ENCODE data around the gene PPP1R15B.

PPP1R15B gene

DNA sequence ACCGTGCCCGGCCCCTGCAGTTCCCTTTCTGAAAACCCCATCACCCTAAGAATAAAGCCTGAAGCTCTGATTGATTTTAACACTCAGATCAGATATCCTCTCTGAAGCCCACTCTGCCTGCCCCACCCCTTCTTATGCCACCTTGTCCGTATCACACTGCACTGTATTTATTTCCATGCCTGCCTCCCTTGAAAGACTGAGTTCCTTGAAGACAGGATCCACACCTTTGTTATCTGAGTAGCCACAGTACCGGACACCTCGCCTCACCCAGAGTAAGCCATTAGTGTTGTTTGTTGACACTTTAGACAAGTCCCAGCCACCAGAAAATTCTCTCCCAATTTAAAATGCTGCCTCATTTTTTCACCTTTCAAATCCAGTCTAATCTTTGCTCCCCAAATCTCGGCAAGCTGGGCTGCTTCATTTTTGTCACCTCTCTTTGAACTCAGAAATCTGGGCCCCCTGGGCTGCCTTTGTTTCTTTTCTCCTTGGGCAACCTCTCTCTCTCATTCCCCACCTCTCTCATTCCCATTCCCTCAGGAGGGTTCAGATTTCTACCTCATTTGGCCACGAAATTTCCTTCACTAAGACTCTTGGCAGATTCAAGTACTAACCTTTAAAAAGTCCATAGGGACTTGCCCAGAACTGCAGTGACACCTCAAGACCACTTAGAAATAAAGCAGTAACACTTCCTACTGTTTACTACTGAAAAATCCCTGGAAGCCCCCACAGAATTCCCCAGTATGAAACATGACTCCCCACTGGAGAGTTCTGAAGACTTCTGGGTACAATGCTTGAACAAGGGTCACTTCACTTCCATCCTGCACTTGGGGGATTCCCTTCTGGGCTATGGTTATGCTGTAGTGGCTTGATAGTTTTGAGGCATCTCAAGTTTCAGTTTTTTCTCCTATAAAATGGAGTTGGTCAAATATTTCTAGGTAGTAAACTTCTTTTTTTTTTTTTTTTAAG is 8.7 kb upstream of the PPP1R15B start:
- no peak for DNase-seq (ENCODE audit: low read depth in 2 of 2)

DNA sequence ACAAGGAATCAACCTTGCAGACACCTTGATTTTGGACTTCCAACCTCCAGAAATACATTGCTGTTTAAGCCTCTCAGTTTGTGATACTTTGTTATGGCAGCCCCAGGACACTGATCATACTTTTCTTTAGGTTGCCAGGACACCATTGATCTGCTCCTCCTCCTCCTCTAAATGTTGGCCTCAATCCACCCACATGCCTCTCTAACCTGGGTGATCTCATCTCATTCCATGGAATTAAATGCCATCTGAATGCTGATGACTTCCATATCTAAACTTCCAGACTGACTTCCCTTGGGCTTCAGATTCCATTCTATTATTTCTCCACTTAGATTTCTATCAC is 7.4 kb upstream of the PPP1R15B start:
- no peak for DNase-seq (ENCODE audit: low read depth in 2 of 2)

DNA sequence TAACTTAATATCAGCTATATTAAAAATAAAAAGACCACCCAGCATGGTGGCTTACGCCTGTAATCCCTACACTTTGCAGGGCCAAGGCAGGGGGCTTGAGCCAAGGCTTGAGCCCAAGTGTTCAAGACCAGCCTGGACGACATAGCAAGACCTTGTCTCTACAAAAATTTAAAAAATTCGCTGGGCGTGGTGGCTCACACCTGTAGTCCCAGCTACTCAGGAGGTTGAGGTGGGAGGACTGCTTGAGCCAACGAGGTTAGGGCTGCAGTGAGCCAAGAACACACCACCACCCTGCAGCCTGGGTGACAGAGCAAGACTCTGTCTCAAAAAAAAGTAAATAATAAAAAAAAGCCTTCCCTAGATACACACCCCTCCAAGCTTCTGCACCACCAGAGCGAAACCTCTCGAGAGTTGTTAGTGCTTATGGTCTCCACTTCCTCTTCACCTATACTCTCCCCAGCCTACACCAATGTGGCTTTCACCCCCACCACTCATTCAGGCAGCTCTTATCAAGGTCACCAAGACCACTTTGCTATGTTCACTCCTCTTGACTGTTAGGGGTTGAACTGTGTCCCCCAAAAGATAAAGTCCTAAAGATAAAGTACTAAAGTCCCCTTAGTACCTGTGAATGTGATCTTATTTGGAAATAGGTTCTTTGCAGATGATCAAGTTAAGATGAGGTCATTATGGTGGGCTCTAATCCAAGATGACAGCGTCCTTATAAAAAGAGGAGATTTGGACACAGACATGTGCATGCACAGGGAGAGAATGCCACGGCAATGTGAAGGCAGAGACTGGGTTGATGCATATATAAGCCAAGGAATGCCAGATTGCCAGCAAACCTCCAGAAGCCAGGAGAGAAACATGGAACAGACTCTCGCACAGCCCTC is 6.8 kb upstream of the PPP1R15B start:
- DNase-seq (ENCODE audit: low read depth in 2 of 2): no peak

DNA sequence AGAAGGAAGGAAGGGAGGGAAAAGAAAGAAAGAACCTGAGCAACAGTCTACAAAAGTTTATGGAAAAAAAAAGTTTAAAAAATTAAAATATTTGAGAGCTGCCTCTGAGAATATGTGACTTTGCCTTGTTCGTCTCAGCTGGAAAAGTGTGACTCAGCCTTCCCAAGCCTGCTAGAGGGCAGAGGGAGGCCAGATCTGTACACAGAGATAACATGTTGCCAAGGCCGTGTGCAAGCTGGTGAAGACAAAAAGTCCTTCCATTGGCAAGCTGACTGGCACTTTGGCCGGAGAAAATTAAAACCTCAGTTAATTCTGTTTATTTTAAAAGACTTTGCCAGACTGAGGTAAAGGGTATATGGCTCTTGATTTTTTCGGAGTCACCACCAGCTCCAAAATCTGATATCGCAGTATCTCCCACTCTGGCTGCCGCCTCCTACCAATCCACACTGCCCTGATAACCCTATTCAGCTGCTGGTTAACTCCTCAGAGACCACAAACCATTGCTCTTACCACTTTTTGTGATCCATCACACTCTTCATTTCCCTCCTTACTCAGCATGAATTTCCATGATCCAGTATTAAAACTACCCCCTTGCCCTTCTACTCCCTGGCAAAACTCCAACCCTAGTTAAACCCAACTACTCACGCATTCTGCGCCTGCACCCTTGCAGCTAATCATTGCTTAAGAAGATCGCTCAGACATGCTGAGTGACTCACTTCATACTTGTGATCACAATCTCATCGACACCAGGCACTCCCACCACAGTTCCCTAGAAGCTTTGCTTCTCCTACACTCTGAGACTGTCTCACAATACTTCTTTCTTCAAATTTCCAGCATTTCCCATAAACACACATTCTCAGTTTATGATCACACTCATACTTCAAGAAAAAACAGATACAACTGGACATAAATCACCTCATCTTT is 5.7 kb upstream of the PPP1R15B start:
- peak in 1 of 2 donors; percentile 7 for DNase-seq (ENCODE audit: low read depth in 2 of 2)

DNA sequence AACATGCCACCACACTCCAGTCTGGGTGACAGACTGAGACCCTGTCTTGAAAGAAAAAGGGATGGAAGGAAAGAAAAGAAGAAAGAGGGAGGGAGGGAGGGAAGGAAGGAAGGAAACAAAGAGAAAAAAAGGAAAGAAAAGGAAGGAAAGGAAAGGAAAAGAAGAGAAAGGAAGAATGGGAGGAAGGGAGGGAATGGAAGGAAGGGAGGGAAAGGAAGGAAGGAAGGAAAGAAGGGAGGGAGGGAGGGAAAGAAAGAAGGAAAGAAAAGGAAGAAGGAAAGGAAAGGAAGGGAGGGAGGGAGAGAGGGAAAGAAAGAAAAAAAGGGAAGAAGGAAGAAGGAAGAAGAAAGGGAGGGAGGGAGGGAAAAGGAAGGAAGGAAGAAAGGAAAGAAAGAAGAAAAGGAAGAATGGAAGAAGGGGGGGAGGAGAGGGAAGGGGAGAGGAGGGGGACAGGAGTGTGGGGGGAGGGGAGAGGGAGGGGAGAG is 5.0 kb upstream of the PPP1R15B start:
- no peak for DNase-seq (ENCODE audit: low read depth in 2 of 2)

DNA sequence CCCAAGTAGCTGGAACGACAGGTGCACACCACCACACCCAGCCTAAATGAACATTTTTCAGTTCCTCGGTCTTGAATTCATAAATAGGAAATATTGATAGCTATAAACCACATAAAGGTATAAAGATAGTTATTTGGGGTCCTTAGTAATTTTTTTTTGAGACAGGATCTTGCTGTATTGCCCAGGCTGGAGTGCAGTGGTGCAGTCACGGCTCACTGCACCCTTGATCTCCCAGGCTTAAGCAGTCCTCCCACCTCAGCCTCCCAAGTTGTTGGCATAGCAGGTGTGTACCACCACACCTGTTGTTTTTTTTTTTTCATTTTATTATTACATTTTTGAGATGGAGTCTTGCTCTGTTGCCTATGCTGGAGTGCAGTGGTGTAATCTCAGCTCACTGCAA is 3.7 kb upstream of the PPP1R15B start:
- DNase-seq (ENCODE audit: low read depth in 2 of 2): no peak

DNA sequence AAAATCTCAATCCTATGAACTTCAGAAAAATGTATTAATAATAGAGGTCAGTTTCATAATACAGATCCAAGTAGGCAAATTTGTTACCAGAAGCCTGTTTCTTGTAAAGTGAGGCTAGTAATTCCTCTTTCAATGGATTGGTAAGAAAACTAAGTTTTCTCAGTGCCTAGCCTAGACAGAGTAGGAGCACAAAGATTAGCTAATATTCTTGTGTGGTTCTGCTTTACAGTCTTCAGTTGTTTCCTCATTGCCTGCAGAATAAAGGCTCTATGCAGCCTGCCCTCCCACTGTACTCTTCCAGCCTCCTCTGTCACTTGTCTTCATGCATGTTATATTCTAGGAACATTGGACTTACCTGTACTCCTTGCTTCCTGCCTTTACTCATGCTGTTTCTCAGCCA is 2.4 kb upstream of the PPP1R15B start:
- DNase-seq (ENCODE audit: low read depth in 2 of 2): no peak

DNA sequence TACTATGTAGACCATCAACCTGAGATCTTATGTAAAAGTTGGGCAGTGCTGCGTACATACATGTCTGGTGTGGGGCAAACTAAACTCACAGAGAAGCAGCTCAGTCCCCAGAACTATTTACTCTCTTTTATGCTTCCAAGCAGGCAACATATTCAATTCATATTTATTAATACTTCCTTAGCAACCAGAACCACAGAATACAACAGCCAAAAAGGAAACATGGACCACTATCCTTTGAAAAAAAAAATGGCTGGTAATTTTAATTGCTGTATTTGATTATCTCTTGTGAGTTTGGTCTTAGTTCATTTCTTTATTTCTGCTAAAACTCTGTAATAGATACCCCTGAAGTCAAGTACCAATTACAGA is 1.5 kb upstream of the PPP1R15B start:
- DNase-seq (ENCODE audit: low read depth in 2 of 2): no peak

DNA sequence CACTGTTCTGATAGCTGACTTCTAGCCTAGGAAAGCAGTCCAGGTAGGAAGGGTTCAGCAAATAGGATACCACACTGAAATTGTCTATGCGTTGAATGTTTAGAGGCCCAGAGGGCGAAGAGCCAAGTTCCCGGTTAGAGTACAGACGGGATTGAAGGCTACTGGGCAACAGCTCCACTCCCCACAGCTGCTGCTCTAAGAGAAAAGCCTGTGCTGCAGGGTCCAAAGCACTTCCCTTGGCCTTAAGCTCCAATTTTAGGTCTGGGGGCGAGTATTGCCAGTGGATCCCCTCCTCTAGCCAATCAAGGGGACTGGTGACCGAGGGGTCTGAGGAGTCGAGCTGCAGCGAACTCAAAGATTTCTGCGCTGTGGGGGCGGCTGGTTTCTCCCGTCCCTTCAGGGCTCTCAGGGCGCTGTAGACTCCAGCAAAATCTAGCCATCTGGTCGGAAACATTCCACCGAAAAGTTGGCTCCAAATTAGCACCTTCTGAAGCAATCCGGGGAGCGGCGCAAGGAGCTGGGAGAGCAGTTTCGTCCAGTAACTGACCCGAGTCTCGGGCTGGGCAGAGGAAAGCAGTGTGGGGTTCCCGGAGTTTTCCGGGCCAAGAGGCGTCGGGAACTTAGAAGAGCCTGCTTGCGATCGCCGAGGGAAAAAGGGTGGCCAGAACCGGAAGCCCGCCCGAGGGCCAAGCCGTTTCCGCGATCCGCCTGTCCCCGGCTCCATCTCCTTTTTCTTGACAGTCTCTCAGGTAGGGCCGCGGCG is 748 bp downstream of the PPP1R15B start:
- peak in 1 of 2 donors; percentile 5 for DNase-seq (ENCODE audit: low read depth in 2 of 2)

DNA sequence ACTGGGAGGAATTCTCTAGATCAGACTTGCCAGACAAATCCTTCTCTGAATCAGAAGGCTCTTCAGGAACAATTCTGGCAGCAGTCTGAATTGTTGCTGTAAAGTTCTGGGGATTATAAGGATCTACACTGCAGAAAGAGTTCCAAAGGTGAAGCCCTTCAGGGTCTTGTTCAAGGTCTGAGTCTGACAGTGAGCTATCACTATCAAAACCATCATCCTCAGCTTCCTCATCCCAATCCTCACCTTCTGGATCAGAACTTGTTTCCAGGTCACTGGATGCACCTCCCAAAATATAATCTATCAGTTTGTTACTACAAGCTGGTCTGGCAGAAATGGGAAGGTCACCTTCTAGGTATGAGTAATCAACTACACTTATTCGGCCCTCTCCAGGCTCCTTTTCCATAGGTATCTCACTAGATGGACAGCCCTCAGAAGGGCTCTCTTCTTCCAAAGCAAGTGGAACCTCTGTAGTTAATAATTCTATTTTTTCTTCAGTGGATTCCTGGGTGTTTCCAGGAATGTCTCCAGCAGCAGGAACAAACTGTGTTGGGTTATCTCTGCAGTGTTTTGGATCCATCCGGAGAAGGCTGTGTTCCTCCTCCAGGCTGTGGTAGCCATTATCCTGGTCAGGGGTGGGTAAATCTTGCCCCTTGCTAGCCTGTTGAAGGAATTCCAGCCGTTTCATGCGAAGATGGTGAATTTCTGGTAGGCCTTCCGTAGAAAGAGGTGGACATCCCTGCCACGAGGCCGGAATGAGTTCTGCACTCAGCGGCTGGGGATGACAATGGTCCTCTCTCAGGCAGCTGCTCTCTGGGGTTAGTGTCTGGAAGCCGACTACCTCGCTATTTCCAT is 1.6 kb downstream of the PPP1R15B start:
- DNase-seq (ENCODE audit: low read depth in 2 of 2): no peak

DNA sequence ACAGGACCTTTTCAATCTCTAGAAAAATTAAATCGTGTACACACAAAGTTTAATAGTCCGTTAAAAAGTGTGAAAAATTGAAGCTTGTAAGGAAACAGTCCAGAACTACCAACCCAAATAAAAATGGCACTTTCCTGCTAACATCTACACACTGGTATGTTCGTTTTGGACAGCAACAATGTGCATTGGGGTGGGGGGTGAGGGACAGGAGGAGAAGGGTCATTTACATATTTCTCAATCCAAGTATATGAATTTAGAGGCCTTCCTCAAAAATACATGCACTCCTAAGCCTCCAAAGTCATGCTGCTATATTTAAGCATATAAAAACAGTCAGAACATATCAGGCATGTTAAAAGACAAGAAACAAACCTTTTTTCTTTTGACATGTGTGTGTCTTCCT is 2.5 kb downstream of the PPP1R15B start:
- DNase-seq (ENCODE audit: low read depth in 2 of 2): no peak

DNA sequence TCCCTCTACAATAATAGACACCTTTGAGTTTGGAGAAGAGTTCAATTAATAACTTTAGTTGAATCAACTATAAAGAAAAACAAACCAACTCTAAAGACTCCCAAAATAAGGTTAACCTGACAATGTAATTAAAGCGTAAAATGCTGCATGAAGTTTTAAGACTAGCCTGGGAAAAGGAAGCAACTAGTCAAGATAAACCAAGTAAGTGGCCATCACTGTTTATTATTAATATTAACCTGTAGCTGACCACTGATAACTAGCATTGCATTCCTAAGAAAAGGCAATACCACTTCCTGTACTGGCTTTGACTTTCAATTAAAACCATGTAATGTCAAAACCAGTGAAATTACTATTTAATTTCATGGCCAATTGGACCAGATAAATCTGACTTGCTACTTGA is 3.0 kb downstream of the PPP1R15B start:
- no peak for DNase-seq (ENCODE audit: low read depth in 2 of 2)

DNA sequence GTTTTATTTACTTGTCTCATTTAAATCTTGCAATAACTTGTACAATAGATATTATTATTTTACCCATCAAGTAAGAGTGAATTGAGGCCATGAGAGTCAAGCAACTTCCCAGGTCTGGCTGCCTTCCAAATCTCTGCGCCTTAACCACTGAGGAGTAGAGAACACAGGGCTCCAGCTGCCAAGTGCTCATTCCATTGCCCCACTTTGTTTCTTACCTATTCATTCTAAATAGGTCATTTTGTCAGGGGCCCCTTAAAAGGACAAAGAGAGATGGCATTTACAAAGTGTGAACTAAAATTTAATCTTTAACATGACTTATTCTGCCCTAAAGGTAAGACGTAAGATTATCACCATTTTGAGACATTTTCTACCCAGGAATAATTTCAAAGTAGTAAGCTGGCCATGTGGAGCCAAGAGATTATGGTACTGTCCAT is 3.5 kb downstream of the PPP1R15B start:
- DNase-seq (ENCODE audit: low read depth in 2 of 2): no peak

DNA sequence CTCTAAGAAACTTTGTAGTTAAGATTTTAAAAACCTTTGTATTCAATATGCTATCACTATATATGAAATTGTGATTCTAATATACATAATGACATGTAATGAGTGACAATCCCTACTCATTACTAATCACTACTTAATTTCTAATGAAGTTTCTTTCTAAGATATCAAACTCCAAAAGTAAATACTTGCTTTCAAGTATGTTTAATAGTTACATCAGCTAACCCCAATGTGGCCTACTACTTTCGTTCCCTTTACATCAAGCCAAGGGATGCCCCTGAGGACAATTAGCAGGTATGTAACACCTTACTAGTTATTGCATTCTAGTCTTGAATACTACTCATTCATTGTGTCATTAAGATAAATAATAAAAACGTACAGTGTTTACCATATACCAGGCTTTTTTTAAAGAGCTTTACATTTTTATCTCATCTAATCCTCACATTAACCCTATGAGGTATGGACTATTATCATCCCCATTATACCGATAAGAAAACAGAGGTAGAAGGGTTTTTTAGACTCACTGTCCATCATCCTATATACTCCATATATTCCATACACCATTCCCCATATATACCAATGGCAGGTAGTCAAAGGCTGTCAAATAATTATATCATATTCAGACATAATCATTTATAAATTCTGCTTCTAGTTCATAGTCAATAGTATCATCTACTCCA is 4.2 kb downstream of the PPP1R15B start:
- DNase-seq (ENCODE audit: low read depth in 2 of 2): no peak

DNA sequence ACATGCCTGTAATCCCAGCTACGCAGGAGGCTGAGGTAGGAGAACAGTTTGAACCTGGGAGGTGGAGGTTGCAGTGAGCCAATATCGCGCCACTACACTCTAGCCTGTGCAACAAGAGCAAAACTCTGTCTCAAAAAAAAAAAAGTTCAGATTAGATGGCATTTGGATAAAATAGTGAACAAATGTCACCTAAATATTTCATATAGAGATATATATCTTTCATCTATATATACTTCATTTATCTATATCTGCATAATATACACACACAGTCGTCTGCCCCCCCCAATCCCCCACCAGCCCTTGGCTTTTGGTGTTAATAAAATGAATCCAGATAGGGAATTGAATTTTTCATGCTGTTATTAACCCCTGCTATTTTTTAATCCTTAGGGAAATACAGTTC is 5.0 kb downstream of the PPP1R15B start:
- DNase-seq (ENCODE audit: low read depth in 2 of 2): no peak

DNA sequence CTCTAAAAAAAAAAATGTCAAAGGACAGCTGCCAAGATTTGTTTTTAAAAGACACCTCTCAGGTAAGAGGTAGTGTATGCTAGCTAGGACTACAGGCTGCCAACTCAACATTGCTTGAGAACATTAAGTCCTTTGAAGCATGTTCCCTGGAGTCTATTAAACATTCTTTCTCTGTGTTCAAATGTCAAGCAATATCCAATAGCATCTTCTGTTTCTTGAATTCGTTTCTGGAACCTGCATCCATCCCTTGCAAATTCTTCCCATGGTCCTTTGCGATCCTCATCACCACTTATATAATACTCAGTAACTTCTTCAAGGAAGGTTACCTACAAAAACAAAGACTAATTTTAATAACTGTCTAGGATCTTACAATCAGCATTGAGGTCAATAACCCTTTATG is 5.6 kb downstream of the PPP1R15B start:
- DNase-seq (ENCODE audit: low read depth in 2 of 2): no peak

DNA sequence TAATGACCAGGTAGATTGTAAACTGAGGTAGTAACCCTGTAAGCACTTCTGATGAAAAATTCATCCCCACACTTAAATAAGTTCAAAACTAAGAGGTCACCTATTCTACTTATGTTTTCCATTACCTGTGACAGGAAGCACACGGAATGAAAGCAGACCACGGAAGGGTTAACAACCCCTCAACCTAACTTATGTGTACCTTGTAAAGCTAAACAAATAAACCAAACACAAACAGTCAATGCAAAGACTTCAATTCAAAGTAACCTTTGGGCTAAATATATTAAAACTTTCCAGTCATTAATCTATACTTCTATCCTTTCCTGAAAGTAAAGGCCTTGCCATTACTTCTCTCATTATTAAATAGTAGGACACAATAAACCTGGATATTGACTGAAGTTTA is 7.0 kb downstream of the PPP1R15B start:
- no peak for DNase-seq (ENCODE audit: low read depth in 2 of 2)

DNA sequence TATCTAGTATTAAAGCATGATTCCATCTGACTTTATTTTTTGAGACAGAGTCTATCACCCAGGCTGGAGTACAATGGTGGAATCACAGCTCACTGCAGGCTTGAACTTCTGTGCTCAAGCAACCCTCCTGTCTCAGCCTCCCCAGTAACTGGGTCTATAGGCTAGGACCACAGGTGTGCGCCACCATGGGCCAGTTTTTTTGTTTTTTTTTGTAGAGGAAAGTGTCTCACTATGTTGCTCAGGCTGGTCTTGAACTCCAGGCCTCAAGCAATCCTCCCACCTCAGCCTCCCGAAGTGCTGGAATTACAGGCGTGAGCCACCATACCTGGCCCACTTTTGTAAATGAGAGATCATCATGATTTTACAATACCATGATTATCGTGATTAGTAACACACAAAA is 9.2 kb downstream of the PPP1R15B start:
- DNase-seq (ENCODE audit: low read depth in 2 of 2): no peak

DNA sequence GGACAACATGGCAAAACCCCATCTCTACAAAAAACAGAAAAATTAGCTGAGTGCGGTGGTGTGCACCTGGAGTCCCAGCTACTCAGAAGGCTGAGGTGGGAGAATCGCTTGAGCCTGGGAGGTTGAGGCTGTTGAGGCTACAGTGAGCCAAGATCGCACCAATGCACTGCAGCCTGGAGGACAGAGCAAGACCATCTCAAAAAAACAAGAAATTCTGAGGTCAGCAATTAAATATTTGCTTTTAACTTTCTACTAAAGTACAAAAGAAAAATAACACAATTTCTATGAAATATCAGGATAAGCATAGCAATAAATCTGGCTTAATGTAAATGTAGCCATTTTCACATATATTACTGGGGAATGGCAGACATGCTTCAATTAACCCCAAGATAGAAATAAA is 9.9 kb downstream of the PPP1R15B start:
- DNase-seq (ENCODE audit: low read depth in 2 of 2): no peak
